HG03439 (cell line): Measurements from ENCODE around the gene RAD51C.
"Not testable (repeated sequence)": the region's sequence is repeated elsewhere in the genome, so short reads cannot be mapped to it uniquely, and the experiment has no call there.

ENCODE experiments used
- ATAC-seq: cut with Tn5 transposase; IDR thresholded peaks from one replicate; pipeline ENCODE4 v1.9.1; 2021; ENCODE audit warnings: mild to moderate bottlenecking, moderate library complexity; ENCODE audit not compliant: unreplicated experiment

RAD51C gene

GRCh38 chr17:58680038-58680369 lies 12.4 kb upstream of the RAD51C start:
- ATAC-seq = no peak

GRCh38 chr17:58684003-58684402 lies 8.4 kb upstream of the RAD51C start:
- no peak for ATAC-seq

DNA sequence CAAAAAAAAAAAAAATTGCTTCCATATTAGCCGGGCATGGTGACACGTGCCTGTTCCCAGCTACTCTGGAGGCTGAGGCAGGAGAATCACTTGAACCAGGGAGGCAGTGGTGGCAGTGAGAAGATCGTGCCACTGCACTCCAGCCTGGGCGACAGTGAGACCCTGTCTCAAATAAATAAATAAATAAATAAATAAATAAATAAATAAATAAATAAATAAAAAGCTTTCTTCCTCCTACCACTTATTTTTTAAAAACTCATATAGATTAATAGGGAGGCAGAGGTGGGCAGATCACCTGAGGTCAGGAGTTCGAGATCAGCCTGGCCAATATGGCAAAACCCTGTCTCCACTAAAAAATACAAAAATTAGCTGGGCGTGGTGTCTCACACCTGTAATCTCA lies 7.9 kb upstream of the RAD51C start:
- ATAC-seq = not testable (repeated sequence)

DNA sequence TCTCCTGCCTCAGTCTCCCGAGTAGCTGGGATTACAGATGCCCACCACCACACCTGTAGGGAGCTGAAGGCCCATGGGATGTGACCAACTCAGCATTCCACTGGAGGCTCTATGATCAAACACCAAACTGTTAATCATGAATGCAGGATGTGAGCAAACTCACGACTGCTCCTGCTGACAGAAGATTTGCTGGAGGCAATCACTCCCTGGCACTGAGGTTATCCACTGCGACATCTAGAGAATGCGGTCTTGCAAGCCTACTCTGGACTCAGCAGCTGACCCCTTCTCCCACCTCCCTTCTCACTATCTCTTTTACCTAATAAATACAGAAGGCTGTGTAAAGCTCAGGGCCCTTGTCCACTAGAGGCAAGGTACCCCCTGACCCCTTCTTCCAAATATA lies 5.4 kb upstream of the RAD51C start:
- ATAC-seq = no peak

DNA sequence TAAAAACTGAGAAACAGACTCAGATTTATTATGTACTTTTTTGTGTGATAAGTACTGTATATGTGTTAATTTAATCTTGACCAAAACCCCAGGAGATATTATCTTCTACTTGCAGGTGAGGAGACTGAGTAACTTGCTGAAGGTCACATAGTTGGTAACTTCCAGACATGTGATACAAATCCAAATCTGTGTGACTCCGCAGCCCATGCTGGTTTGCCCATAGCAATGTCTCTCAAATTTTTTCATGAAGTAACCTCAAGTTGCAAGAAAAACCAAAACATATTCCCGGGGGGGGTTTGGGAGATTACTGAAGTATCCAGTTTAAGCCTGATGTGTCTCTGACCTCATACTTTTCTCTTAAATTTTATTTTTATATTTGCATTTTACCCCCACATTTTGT lies 3.9 kb upstream of the RAD51C start:
- no peak for ATAC-seq

- not testable (repeated sequence) for ATAC-seq
These were observed 2.4 kb upstream of the RAD51C start for GRCh38 chr17:58690033-58690432.

DNA sequence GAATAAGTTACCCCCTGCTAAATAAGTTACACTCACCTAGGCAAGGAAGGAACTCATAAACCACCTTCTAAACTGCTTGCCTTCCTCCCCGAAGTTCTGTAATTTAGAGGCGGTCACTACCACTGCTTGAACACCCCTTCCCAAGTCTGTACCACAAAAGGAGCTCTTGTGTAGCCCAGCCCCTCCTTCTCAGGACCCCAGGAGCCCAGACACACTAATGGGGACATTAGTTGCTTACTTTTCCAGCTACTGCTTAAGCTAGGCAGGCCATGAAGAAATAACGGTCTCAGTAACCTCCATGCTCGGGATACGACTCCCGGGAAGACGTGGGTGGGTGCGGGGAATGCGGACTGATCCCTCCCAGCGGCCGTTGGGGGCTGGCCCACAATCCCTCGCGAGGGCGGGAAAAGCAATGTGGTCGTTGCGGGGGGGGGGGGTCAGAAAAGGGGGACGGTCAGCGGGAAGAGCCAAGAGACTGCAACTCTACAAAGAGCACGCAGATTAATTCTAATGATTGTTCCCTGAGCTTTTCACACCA lies 632 bp upstream of the RAD51C start, which contains the start of gene TEX14:
Gene TEX14 (minus strand): TSS at position 345 of the 538 bp plus-strand sequence. CDS start 40,044 bp downstream, outside the sequence.
- no peak for ATAC-seq

DNA sequence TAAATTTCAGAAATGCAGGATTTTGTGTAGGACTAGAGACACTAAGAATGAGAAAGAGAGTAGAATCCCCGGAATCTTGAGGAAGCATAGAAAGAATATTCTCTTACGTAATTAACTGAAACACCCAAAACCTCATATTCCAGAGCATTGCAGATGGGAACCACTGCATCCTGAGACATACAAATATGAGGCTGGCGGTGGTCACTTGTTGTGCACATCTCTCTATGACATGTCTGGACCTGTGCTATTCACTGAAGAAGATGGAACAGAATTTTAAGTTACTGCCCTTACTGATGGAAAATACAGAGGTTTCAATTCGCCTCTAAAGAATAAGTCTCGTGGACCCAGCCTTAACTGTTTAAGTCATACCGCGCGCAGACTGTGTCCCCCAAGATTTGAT lies 806 bp downstream of the RAD51C start:
- ATAC-seq = no peak

DNA sequence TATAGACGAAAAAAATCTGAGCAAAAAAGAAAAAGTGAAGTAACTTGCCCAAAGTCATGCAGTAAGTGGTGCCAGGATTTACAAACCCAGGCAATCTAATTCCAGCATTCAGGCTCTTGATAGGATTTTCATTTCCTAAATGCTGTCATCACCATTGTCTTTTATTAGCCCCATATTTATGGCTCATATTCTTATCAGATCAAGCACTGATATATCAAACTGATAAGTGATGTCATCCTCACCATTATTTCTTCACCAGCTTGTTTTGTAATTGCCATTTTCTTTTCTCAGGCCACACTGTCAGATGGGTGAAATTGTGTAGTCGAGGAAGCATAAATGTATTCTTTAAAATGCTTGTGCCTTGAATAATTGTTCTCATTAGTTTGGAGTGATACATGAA lies 1.3 kb downstream of the RAD51C start:
- ATAC-seq = no peak

DNA sequence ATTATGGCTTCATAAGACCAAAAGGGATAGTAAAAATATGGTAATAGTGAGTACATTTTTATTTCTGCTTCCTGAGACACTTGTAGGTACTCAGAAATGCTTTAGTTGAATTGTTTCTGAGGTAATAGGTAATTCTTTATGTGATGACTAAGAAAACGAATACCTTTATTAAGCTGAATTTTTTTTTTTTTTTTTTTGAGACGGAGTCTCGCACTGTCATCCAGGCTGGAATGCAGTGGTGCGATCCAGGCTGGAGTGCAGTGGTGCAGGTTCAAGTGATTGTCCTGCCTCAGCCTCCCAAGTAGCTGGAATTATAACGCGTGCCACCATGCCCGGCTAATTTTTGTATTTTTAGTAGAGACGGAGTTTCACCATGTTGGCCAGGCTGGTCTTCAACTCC lies 1.9 kb downstream of the RAD51C start:
- ATAC-seq = no peak

GRCh38 chr17:58694826-58695225 lies 2.4 kb downstream of the RAD51C start:
- no peak for ATAC-seq

DNA sequence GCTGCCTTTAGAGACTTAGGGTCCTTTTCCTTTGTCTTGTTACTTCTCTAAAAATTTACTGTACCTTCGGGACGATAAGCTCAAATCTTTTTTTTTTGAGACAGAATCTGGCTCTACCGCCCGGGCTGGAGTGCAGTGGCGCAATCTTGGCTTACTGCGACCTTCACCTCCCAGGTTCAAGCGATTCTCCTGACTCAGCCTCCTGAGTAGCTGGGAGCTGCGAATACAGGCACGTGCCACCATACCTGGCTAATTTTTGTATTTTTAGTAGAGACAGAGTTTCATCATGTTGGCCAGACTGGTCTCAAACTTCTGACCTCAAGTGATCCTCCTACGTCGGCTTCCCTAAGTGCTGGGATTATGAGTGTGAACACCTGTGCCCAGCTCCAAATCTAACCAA lies 7.4 kb downstream of the RAD51C start:
- no peak for ATAC-seq

DNA sequence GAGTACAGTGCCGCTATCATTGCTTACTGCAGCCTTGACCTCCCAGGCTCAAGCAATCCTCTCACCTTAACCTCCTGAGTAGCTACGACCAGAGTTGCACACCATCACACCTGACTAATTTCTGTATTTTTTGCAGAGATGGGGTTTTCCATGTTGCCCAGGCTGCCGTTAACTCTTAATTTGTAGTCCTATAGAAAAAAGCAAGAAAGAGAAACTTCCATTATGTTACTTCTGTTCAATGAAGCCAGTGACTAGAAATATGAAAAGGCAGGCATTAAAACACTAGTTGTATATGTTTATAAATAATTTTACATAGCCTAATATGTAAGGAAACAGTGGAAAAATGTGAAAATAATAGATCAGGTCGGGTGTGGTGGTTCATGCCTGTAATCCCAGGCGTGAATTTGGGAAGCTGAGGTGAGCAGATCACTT lies 9.7 kb downstream of the RAD51C start:
- peak; percentile 76 for ATAC-seq

DNA sequence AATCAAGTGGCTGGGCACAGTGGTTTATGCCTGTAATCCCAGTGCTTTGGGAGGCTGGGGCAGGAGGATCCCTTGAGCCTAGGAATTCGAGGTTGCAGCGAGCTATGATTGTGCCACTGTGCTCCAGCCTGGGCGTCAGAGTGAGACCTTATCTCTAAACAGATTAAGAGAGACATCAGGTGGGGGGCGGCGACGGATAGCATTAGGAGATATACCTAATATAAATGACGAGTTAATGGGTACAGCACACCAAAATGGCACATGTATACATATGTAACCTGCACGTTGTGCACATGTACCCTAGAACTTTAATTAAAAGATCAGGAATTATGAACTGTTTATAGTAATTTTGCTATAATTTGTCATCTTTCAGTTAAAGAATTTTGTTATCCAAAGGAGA lies 10.3 kb downstream of the RAD51C start:
- no peak for ATAC-seq

GRCh38 chr17:58703137-58703915 lies 10.9 kb downstream of the RAD51C start:
- ATAC-seq = no peak

- ATAC-seq = no peak
These were observed 11.5 kb downstream of the RAD51C start for GRCh38 chr17:58703916-58704286.

GRCh38 chr17:58706351-58707140 lies 14.1 kb downstream of the RAD51C start:
- ATAC-seq = no peak

DNA sequence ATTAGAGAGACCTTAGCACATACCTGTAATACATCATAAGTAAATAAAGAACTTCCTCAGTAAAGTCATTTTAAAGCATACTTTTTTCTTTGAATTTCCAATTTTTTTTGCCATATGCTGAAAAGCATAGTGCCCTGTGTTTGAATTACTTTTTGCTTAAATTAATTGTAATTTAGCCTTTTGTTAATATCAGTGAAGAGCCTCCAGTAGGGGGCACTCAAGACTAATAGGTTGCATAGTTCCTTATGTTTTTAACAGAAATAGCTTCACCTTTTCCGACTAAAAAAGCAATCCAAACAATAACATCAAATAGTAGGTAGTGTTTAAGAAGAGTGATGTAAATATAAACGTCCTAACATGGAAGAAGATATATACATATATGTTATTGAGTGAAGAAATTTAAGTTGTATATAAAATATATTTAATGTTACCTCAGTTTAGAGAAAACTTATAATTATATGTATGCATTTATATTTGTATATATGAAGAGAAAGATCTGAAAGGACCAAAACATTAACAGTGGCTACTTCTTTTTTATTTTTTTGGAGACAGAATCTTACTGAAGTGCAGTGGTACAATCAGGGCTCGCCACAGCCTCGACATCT lies 18.6 kb downstream of the RAD51C start:
- no peak for ATAC-seq

GRCh38 chr17:58722274-58722673 lies 29.9 kb downstream of the RAD51C start:
- no peak for ATAC-seq

DNA sequence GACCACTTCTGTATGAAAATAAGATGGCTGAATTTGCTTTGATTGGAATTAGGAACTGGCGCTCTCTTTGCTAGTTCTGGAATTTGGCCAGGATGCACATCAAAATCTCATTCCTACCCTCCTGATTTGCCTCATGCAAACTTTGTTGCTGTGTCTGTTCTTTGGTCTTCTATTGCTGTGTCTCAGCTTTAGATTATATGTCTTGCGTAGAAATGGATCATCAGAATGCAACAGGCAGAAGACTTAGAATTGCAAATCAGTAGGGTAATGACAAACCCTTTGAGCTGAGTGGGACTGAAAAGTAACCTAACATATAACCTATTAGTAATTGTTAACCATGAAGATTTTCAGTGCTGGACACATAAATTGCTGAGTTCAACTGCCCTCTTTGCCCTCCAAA lies 30.3 kb downstream of the RAD51C start:
- no peak for ATAC-seq

- no peak for ATAC-seq
These were observed 36.4 kb downstream of the RAD51C start for GRCh38 chr17:58728798-58729197.

DNA sequence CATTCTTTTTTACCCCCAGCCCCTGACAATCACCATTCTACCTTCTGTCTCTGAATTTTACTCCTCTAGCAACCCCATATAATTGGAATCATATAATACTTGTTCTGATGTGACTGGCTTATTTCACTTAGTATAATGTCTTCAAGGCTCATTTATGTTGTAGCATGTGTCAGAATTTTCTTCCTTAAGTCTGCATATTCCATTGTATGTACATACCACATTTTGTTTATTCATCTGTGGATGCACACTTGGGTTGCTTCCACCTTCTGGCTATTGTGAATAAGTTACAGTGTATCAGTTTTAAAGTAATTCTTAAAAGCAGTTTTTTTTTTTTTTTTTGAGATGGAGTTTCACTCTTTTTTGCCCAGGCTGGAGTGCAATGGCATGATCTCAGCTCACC lies 38.5 kb downstream of the RAD51C start:
- no peak for ATAC-seq
